ENCODE data around the gene C2CD4A.
A peak's percentile ranks its signal among the peaks of the same experiment; 100 is the strongest.

Gene C2CD4A

GRCh38 chr15:62060113-62060895 lies 6.5 kb upstream of the C2CD4A start, which contains the start of gene VPS13C:
TSS of gene VPS13C (minus strand) at chr15:62060447. CDS start at chr15:62060374, 73 bp downstream.
- DNase-seq: peak; percentile 74

DNA sequence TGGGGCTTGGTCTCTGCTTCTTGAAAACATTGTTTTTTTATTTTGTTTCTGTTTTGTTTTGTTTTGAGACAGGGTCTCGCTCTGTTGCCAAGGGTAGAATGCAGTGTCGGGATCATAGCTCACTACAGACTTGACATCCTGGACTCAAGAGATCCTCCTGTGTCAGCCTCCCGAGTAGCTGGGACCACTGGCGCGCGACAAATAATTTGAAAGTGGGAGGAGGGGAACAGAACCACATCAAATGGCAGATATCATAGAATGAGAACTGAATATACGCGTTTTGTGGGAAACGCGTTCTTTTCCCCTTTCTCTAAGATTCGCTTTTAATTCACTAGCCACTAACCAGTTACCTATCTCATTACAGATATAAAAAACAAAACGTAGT lies 5.9 kb upstream of the C2CD4A start:
- DNase-seq: no peak

DNA sequence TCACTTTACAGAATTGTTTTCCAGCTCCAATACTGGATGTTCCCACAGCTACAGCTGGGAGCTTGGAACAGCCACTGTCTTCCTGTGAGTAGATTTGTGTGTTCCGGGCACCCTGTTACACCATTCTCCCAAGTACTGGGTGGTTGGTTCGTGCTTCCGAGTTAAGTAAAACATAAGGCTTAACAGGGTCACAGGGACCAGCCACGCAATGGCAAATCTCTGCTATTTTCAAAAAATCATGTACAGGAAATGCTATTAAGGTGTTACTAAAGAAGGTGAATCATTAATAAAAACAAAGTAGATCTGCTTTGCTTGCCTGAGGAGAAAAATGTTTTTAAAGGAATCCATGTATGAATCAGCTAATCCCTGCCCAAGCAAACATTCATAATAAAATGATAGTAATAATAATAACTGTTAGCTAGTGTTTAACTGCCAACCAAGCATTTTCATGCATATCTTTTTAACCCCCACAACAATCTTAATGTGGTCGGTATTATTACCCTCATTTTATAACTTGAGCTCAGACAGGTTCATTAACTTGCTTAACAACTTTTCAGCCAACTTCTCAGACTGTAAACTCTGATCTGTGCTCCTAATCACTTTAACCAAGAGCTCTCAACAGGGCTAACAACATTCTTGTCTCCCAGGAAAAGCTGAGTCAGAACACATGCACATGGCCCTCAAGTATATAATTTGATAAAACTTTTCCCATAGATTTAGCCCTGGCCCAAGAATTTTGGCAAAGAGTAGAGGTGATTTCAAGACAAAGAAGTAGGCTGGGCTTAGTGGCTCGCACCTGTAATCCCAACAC lies 2.7 kb upstream of the C2CD4A start:
- DNase-seq: no peak

DNA sequence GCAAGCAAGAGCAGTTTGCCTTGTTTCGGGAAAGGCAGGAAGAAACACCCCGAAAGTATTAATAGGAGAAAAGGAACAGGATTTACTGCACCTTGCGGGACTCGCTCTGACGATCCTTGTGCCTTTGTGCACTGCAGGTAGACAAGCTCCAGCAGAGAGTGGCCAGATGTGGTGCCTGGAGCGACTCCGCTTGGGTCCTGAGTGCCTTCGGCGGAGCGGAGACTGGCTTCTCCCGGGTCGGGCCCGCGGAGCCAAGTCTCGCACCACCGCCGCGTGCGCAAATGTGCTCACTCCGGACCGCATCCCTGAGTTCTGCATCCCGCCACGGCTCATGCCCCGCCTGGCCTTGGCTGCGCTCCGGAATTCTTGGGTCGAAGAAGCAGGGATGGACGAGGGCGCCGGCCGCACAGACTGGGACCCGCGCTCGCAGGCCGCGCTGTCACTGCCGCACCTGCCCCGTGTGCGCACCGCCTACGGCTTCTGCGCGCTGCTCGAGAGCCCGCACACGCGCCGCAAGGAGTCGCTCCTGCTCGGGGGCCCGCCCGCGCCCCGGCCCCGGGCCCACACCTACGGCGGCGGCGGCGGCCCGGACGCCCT lies 769 bp downstream of the C2CD4A start:
- DNase-seq: no peak

GRCh38 chr15:62068071-62068809 lies 1.5 kb downstream of the C2CD4A start:
- no peak for DNase-seq

GRCh38 chr15:62068810-62069167 lies 2.0 kb downstream of the C2CD4A start:
- no peak for DNase-seq

GRCh38 chr15:62069551-62069950 lies 2.8 kb downstream of the C2CD4A start:
- DNase-seq: no peak

GRCh38 chr15:62071711-62072308 lies 5.0 kb downstream of the C2CD4A start:
- DNase-seq: no peak

GRCh38 chr15:62075595-62076277 lies 9.0 kb downstream of the C2CD4A start:
- DNase-seq: no peak

- DNase-seq: no peak
Measured at GRCh38 chr15:62079594-62079993, 12.8 kb downstream of the C2CD4A start.

- no peak for DNase-seq
Measured at GRCh38 chr15:62083194-62084154, 16.7 kb downstream of the C2CD4A start.

GRCh38 chr15:62085740-62086139 lies 19.0 kb downstream of the C2CD4A start:
- no peak for DNase-seq

GRCh38 chr15:62087671-62088352 lies 21.0 kb downstream of the C2CD4A start:
- no peak for DNase-seq

- no peak for DNase-seq
Measured at GRCh38 chr15:62088353-62088693, 21.5 kb downstream of the C2CD4A start.

DNA sequence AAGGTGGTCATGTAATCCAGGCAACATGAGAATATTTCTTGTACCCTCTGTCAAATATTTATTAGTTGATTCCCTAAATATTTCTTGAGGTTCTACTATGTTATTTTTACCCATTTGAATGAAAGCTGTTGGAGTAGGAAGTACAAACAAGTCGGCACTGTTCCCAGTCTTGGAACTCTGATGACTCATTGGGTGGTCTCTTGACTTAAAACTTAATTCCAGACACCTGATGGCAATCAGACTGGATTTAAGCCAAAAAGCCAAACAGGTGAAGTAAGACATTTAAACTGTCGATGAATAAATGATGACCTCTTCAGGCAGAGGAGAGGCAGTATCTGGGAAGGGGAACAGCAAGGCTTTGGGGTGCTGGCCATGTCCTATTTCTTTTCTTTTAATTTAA lies 22.8 kb downstream of the C2CD4A start:
- DNase-seq: no peak

DNA sequence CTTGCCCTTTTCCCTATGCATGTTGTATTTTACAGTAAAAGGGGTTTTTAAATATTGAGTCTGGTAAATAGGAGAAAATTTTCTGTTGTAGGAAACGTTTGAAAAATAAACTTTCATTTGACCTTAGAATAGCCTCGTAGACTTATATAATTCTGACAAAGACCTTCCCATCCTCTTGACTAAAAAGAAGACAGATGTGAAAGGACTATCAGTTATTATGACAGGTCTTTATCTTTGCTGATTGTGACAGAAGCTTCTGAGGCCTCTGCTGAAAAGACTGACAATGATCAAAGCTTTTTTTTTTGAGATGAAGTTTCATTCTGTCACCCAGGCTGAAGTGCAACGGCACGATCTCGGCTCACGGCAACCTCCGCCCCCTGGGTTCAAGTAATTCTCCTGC lies 24.2 kb downstream of the C2CD4A start:
- no peak for DNase-seq

DNA sequence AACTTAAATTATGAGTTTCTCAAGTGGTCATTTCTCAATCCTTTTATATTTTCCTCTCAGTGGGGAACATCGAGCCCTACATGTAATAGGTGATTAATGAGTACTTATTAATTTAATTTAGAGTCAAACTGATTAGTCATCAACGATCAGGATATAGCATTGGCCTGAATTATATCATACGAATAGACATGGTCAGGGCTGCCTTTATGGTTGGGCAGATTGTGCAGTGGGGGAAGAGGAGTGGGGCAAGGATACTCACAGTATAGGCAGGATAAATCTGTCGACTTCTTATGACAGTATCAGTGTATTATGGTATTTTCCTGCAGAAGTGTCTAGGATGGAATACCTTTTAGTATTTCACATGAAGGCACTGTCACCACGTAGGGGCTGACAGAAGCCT lies 27.0 kb downstream of the C2CD4A start:
- DNase-seq: no peak

DNA sequence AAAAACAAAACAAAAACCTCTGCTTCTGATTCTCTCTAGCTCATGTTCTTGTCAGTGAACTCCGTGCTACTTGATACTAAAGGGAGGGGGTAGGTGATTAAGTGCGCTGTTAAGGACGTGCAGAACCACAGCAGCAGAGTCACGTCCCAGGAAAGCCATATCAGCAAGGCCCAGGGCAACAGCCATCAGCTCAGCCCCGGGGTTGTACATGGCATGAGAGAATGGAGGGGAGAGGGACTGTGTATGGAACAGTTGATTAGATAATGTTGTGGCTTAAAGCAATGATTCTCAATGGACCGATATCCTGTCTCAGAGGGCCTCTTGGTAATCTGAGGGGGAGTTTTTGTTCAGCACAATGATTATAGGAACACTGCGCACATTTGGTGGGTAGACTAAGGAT lies 27.6 kb downstream of the C2CD4A start:
- DNase-seq: no peak

DNA sequence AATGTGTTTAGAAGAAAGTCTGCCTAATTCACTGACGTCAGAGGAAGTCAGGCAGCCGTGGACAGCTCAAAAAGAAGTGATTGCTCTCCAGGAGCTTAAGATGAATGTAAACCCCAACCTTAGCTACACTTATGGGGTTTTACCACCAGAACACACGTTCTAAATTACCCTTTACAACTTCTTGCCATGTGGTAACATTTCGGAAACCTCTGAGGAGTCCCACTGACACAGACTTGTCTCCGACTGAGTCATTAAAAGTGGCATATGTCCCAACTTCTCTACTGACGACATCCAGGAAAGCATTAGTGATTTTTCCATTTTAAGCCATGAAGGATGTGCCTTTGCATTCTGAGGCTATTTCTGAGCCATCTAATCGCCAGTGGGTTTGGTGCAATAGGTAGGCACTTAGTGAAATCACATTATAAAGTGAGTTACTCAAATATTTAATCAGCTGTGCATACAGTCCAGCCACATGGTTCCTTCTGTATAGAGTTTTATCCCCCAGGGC lies 32.4 kb downstream of the C2CD4A start:
- DNase-seq: no peak

GRCh38 chr15:62103431-62103830 lies 36.7 kb downstream of the C2CD4A start:
- DNase-seq: no peak
